ENCODE data around the gene CAMK2G. TPM values are rescaled to one million over a fixed set of nuclear protein-coding genes. Genes with fewer than 3 reads are reported as not detected.
A peak's percentile ranks its signal among the peaks of the same experiment; 100 is the strongest.
"Not testable (repeated sequence)": the region's sequence is repeated elsewhere in the genome, so short reads cannot be mapped to it uniquely, and the experiment has no call there.

The CAMK2G gene
- total RNA-seq, 1 experiment from 2014 or later = 41.4 TPM

DNA sequence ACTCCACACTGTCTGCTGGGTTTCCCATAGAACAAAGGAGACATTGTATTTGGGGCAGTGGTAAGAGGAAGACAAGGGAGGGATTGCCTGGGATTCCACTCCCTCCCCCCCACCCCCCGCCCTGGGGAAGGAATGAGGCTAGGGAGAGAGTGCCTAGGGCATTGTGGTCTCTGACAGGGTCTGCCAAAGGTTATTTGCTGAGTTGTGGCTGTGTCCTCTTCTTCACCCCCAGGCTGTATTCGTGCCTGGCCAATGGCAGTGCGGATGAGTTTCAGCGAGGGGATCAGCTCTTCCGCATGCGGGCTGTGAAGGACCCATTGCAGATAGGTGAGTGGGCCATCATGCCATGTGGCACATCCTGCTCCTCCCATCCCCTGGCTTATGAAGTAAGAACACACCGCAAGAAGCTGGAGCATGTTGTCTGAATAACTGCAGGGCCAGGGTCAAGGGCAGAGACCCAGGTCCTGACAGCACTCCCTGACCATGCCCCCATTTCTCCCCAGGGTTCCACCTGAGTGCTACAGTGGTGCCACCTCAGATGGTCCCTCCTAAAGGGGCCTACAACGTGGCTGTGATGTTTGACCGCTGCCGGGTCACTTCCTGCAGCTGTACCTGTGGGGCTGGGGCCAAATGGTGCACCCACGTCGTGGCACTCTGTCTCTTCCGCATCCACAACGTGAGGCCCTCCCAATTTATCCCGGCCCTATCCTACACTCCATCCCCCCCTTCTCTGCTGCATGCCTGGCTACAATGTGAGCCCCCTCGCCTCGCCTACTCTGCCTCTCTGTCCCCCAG is 85.3 kb downstream of the CAMK2G start:
- Histone ChIP-seq H3K4me1 (ENCODE audit: control insufficient read depth, insufficient read depth, low read length) (peaks cover 6% of the 10 kb centered on the region; the same call in 1 of the 2 replicates), H3K27ac (ENCODE audit: low read length) (no peak overlapping the region), H3K36me3 (ENCODE audit: control insufficient read depth, insufficient read depth, low read length) (peaks cover 13% of the 10 kb centered on the region; the same call in 1 of the 2 replicates), H3K9me3 (ENCODE audit: control insufficient read depth, insufficient read depth, low read depth, low read length) (no peaks in the 10 kb centered on the region), H3K4me3 (ENCODE audit: low read depth in 2 of 2, low read length in 2 of 2) (no peak overlapping the region), H3K27me3 (ENCODE audit: control insufficient read depth, insufficient read depth, low read length) (no peaks in the 10 kb centered on the region)
- intact Hi-C loops (cut with micrococcal nuclease; ENCODE audit: unreplicated experiment) (no loop called here), in situ Hi-C loops (cut with HindIII; ENCODE audit: low pct_unique_long_range_greater_than_20kb, low sequenced_read_pairs) (no loop called here)
- ChIA-PET POLR2A (no interaction called here), CTCF (interaction anchor here (0.5 to 0.6 kb wide), 2 partner anchors 145 to 146 kb away, joined by 6 to 7 read pairs; no protein-coding TSS in a partner anchor)
- no TSS peak for BruUV-seq (replicated peaks)
- DNase-seq (ENCODE audit: low read depth, low spot score) = no peak
- TF ChIP-seq TCF7L2 (IDR thresholded peaks at IDR 0.05; ENCODE audit: low read depth, low read length) (no peak), SIN3A (IDR thresholded peaks at IDR 0.05; ENCODE audit: borderline replicate concordance, insufficient read depth, low read depth, low read length) (no peak), POLR2AphosphoS5 (IDR thresholded peaks at IDR 0.05; ENCODE audit: low read depth, low read length) (no peak)
- TF ChIP-seq, protein P1, sequence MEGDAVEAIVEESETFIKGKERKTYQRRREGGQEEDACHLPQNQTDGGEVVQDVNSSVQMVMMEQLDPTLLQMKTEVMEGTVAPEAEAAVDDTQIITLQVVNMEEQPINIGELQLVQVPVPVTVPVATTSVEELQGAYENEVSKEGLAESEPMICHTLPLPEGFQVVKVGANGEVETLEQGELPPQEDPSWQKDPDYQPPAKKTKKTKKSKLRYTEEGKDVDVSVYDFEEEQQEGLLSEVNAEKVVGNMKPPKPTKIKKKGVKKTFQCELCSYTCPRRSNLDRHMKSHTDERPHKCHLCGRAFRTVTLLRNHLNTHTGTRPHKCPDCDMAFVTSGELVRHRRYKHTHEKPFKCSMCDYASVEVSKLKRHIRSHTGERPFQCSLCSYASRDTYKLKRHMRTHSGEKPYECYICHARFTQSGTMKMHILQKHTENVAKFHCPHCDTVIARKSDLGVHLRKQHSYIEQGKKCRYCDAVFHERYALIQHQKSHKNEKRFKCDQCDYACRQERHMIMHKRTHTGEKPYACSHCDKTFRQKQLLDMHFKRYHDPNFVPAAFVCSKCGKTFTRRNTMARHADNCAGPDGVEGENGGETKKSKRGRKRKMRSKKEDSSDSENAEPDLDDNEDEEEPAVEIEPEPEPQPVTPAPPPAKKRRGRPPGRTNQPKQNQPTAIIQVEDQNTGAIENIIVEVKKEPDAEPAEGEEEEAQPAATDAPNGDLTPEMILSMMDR (IDR thresholded peaks at IDR 0.05) = no peak
- TF ChIP-seq, protein P2, sequence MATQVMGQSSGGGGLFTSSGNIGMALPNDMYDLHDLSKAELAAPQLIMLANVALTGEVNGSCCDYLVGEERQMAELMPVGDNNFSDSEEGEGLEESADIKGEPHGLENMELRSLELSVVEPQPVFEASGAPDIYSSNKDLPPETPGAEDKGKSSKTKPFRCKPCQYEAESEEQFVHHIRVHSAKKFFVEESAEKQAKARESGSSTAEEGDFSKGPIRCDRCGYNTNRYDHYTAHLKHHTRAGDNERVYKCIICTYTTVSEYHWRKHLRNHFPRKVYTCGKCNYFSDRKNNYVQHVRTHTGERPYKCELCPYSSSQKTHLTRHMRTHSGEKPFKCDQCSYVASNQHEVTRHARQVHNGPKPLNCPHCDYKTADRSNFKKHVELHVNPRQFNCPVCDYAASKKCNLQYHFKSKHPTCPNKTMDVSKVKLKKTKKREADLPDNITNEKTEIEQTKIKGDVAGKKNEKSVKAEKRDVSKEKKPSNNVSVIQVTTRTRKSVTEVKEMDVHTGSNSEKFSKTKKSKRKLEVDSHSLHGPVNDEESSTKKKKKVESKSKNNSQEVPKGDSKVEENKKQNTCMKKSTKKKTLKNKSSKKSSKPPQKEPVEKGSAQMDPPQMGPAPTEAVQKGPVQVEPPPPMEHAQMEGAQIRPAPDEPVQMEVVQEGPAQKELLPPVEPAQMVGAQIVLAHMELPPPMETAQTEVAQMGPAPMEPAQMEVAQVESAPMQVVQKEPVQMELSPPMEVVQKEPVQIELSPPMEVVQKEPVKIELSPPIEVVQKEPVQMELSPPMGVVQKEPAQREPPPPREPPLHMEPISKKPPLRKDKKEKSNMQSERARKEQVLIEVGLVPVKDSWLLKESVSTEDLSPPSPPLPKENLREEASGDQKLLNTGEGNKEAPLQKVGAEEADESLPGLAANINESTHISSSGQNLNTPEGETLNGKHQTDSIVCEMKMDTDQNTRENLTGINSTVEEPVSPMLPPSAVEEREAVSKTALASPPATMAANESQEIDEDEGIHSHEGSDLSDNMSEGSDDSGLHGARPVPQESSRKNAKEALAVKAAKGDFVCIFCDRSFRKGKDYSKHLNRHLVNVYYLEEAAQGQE (IDR thresholded peaks at IDR 0.05; ENCODE audit: insufficient read depth in 1 of 2, low read depth in 2 of 2, low read length in 1 of 2) = no peak
- no peak for ATAC-seq

GRCh38 chr10:73787031-73787800 is 87.1 kb downstream of the CAMK2G start:
- Histone ChIP-seq H3K4me3 (ENCODE audit: low read depth in 2 of 2, low read length in 2 of 2) (peak overlapping the region; percentile 86 to 95), H3K4me1 (ENCODE audit: control insufficient read depth, insufficient read depth, low read length) (peaks cover 19% of the 10 kb centered on the region), H3K36me3 (ENCODE audit: control insufficient read depth, insufficient read depth, low read length) (peaks cover 13% of the 10 kb centered on the region; the same call in 1 of the 2 replicates)
- ATAC-seq; in situ Hi-C loops (cut with HindIII; ENCODE audit: low pct_unique_long_range_greater_than_20kb, low sequenced_read_pairs); H3K27ac ChIP-seq (ENCODE audit: low read length); DNase-seq (ENCODE audit: low read depth, low spot score); POLR2A ChIA-PET; intact Hi-C loops (cut with micrococcal nuclease; ENCODE audit: unreplicated experiment); H3K9me3 ChIP-seq (ENCODE audit: control insufficient read depth, insufficient read depth, low read depth, low read length); CTCF ChIA-PET; BruUV-seq (replicated peaks); H3K27me3 ChIP-seq (ENCODE audit: control insufficient read depth, insufficient read depth, low read length): not testable (repeated sequence)

All from Panc1 (cell line).